ENCODE results near the gene RBKS.

DNA sequence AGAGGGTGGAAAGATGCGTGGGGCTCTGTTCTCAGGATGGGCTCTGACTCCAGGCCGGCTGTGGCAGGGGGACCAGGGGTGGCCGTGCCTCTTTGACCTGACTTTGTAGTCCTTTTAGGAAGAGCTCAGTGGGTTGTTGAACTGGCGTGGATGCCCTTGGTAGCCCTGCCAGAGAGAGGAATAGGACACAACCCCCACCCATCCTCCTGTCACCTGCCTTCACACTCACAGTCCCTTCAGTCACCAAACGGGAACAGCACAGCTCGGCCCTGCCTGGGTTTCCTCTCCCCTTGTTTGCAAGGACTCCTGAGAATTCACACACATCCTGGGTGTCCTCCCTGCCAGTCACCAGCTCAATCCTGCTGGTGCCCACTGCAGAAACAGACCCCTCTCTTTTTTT lies 138.8 kb downstream of the RBKS start:
- no peak for TF ChIP-seq POLR2AphosphoS5 (IDR thresholded peaks at IDR 0.05)
- TF ChIP-seq CTCF (IDR thresholded peaks at IDR 0.05) = no peak

Data from breast epithelium (tissue), 3 donors.